Loucy (cell line): ENCODE results near the gene AGK.

Source experiments
- H2AFZ ChIP-seq: fragments of 200-600 bp; sonication (generic); 2 replicates; pipeline ENCODE4 v1.6.0; 2016; ENCODE audit warnings: antibody characterized with exemption, mild to moderate bottlenecking, low read length, moderate library complexity
- H3F3A ChIP-seq: fragments of 200-600 bp; 2 replicates; pipeline ENCODE4 v1.6.0; 2016; ENCODE audit warnings: antibody characterized with exemption, low read depth, mild to moderate bottlenecking
- H3K27me3 ChIP-seq: fragments of 200-600 bp; sonication (generic); 2 replicates; pipeline ENCODE4 v1.6.1; 2014; ENCODE audit warnings: low read length, mild to moderate bottlenecking; ENCODE audit not compliant: insufficient read depth, poor library complexity, severe bottlenecking
- H3K36me3 ChIP-seq: fragments of 200-600 bp; sonication (generic); 2 replicates; pipeline ENCODE4 v1.6.1; 2016; ENCODE audit warnings: low read length; ENCODE audit not compliant: insufficient read depth
- H3K4me1 ChIP-seq: fragments of 200-600 bp; sonication (generic); 2 replicates; pipeline ENCODE4 v1.5.1; 2014; ENCODE audit warnings: low read length, mild to moderate bottlenecking; ENCODE audit not compliant: insufficient read depth, poor library complexity, severe bottlenecking
- H3K4me2 ChIP-seq: fragments of 200-600 bp; sonication (generic); 2 replicates; pipeline ENCODE4 v1.6.0; 2014; ENCODE audit warnings: antibody characterized with exemption, low read length, low read depth, mild to moderate bottlenecking; ENCODE audit not compliant: poor library complexity, severe bottlenecking
- H3K4me3 ChIP-seq: fragments of 200-600 bp; sonication (generic); 2 replicates; pipeline ENCODE4 v1.5.1; 2014; ENCODE audit warnings: low read length, mild to moderate bottlenecking, mixed read lengths; ENCODE audit not compliant: poor library complexity, severe bottlenecking
- H3K79me2 ChIP-seq: fragments of 200-600 bp; sonication (generic); 2 replicates; pipeline ENCODE4 v1.6.1; 2014; ENCODE audit warnings: low read length; ENCODE audit not compliant: insufficient read depth
- H3K9ac ChIP-seq: fragments of 200-600 bp; sonication (generic); 2 replicates; pipeline ENCODE4 v1.6.0; 2014; ENCODE audit warnings: mild to moderate bottlenecking, low read depth, low read length, moderate library complexity; ENCODE audit not compliant: poor library complexity, severe bottlenecking
- H3K9me2 ChIP-seq: fragments of 200-600 bp; sonication (generic); replicated peaks from 2 replicates; pipeline ENCODE4 v1.6.1; 2016; ENCODE audit warnings: low read depth, low read length, mixed read lengths
- H3K9me3 ChIP-seq: fragments of 200-600 bp; sonication (generic); 2 replicates; pipeline ENCODE4 v1.6.1; 2014; ENCODE audit warnings: mild to moderate bottlenecking, antibody characterized with exemption, low read length, low read depth; ENCODE audit not compliant: insufficient read depth
- H4K20me1 ChIP-seq: fragments of 200-600 bp; sonication (generic); 2 replicates; pipeline ENCODE4 v1.6.0; 2014; ENCODE audit warnings: antibody characterized with exemption, low read length, mild to moderate bottlenecking; ENCODE audit not compliant: insufficient read depth, poor library complexity, severe bottlenecking
- EZH2phosphoT487 ChIP-seq: fragments of 200-600 bp; IDR thresholded peaks from 2 replicates; pipeline ENCODE4 v1.6.1; 2018; ENCODE audit warnings: antibody characterized with exemption, mild to moderate bottlenecking, moderate library complexity, borderline replicate concordance
- TF ChIP-seq, protein P1 (sequence below): fragments of 200-600 bp; sonication (generic); conservative IDR thresholded peaks from 2 replicates; pipeline ENCODE4 v1.5.1; 2014; ENCODE audit warnings: mild to moderate bottlenecking, antibody characterized with exemption, low read length

Gene AGK

DNA sequence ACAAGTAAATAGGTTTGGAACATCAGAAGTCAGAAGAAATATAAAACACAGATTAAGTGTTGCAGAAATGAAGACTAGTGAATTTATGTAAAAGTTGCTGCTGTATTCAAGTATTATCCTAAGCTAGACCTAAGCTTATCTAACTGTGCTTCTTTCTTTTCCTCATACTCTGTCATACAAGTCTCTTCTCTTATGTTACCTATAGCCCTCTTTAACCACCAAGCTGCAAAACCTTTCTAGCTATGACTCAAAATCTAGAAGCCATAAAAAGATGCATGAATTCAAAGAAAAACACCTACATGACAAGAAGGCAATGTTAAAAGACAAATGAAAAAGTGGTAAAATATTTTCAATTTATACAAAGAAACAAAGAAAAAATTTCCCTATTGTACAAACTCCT lies 127.8 kb downstream of the AGK start:
- Histone ChIP-seq H3F3A (no peaks in the 10 kb centered on the region), H3K9me2 (no peaks in the 10 kb centered on the region), H3K36me3 (peaks cover 38% of the 10 kb centered on the region; the same call in 1 of the 2 replicates), H3K4me1 (no peaks in the 10 kb centered on the region), H2AFZ (no peak overlapping the region), H3K27me3 (no peaks in the 10 kb centered on the region), H3K9me3 (no peaks in the 10 kb centered on the region), H4K20me1 (no peaks in the 10 kb centered on the region), H3K4me3 (no peak overlapping the region), H3K79me2 (no peaks in the 10 kb centered on the region), H3K4me2 (no peak overlapping the region), H3K9ac (no peak overlapping the region)
- TF ChIP-seq EZH2phosphoT487, result no peak
- TF ChIP-seq, protein P1, sequence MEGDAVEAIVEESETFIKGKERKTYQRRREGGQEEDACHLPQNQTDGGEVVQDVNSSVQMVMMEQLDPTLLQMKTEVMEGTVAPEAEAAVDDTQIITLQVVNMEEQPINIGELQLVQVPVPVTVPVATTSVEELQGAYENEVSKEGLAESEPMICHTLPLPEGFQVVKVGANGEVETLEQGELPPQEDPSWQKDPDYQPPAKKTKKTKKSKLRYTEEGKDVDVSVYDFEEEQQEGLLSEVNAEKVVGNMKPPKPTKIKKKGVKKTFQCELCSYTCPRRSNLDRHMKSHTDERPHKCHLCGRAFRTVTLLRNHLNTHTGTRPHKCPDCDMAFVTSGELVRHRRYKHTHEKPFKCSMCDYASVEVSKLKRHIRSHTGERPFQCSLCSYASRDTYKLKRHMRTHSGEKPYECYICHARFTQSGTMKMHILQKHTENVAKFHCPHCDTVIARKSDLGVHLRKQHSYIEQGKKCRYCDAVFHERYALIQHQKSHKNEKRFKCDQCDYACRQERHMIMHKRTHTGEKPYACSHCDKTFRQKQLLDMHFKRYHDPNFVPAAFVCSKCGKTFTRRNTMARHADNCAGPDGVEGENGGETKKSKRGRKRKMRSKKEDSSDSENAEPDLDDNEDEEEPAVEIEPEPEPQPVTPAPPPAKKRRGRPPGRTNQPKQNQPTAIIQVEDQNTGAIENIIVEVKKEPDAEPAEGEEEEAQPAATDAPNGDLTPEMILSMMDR, result no peak

DNA sequence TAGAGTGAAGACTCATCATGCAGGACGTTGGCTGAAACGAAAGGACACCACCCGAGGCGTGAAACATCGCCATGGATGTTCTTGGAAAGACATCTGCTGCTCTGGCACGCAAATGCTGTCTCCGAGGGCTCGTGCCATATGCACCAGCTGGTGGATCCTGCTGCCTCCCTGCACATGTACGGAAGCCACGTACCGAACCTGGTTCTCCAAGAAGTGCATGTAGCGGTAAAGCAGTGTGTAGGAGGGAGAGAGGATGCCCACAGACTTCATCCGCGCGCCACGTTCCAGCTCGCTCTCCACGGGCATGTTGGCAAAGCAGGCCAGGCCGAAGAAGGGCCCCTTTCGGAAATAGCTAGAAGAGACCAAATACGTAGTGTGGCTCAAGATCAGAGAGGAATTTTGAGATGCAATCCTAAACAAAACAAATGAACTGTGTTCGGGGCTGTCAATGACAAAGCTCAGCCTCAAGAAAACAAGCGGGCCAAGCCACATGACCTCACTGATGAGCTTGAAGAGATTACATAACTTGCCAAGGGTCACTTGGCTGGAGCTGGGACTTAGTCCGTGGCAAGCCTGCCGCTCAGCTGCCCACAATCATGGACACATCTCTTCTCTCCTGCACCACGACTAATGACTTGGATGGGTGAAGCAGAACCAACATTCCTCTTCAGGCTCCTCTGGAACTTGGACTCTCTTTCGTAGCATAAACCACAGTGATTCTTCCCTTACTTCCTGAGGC lies 134.2 kb downstream of the AGK start:
- Histone ChIP-seq H3K27me3 (no peaks in the 10 kb centered on the region), H3K36me3 (peaks cover 43% of the 10 kb centered on the region; the same call in 1 of the 2 replicates), H3K9me3 (no peaks in the 10 kb centered on the region), H3F3A (no peaks in the 10 kb centered on the region), H4K20me1 (no peaks in the 10 kb centered on the region), H3K9me2 (no peaks in the 10 kb centered on the region), H2AFZ (no peak overlapping the region), H3K4me2 (no peak overlapping the region), H3K4me3 (no peak overlapping the region), H3K9ac (no peak overlapping the region), H3K4me1 (no peaks in the 10 kb centered on the region), H3K79me2 (no peaks in the 10 kb centered on the region; the same call in 1 of the 2 replicates)
- TF ChIP-seq, protein P1, result no peak
- no peak for TF ChIP-seq EZH2phosphoT487

DNA sequence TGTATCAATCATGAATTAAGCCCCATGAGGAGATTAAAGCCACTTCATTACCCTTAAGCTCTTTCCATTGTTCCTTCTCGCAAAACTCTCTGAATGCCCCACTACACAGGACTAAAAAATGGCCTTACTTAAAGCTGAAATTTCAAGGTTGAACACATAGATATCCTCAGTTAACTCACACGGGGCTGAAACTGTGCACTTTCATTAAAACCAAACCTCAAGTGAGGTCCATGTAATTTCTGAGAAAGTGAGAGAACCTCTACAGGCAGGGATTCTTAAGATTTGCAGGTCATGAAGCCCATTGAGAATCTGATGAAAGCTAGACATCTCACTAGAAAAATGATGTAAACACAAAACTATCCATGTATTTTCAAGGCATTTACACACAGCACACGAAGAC lies 134.9 kb downstream of the AGK start:
- H3K9me2 ChIP-seq, result no peaks in the 10 kb centered on the region
- no peak overlapping the region for H3K4me2 ChIP-seq
- no peaks in the 10 kb centered on the region for H3K9me3 ChIP-seq
- H3K79me2 ChIP-seq, result peaks cover 2% of the 10 kb centered on the region; the same call in 1 of the 2 replicates
- TF ChIP-seq, protein P1, result no peak
- TF ChIP-seq EZH2phosphoT487, result no peak
- no peak overlapping the region for H3K9ac ChIP-seq
- H3K4me3 ChIP-seq, result no peak overlapping the region
- no peaks in the 10 kb centered on the region for H3K27me3 ChIP-seq
- no peak overlapping the region for H2AFZ ChIP-seq
- H4K20me1 ChIP-seq, result peaks cover under 1% of the 10 kb centered on the region
- H3F3A ChIP-seq, result no peaks in the 10 kb centered on the region
- H3K36me3 ChIP-seq, result peaks cover 37% of the 10 kb centered on the region; the same call in 1 of the 2 replicates
- no peaks in the 10 kb centered on the region for H3K4me1 ChIP-seq
